Fibroblast of skin of right quadriceps (primary cell): Measurements from ENCODE around the gene ADCY4.
A peak's percentile ranks its signal among the peaks of the same experiment; 100 is the strongest.
"Not testable (repeated sequence)": the region's sequence is repeated elsewhere in the genome, so short reads cannot be mapped to it uniquely, and the experiment has no call there.

ENCODE experiments used
- DNase-seq: peaks from one replicate; pipeline ENCODE4 v3.0.0-alpha.2; 2013

Gene ADCY4

DNA sequence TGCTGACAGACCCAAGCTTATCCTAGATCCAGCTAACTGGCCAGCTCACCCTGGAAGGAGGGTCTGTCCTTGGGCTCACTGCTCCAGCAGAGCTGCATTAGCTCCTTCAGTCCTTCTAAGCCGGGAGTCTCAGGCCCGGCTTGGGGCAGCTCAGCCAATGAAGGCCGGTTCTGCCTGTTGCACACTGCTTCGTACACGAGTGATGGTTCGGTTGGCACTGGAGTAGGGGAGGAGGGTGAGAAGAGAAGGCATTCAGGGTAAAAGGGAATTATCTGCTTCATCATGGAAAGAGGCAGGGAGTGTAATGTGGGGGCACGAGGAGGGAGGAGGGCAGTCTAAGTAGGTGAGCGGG lies 2.9 kb upstream of the ADCY4 start:
- no peak for DNase-seq

DNA sequence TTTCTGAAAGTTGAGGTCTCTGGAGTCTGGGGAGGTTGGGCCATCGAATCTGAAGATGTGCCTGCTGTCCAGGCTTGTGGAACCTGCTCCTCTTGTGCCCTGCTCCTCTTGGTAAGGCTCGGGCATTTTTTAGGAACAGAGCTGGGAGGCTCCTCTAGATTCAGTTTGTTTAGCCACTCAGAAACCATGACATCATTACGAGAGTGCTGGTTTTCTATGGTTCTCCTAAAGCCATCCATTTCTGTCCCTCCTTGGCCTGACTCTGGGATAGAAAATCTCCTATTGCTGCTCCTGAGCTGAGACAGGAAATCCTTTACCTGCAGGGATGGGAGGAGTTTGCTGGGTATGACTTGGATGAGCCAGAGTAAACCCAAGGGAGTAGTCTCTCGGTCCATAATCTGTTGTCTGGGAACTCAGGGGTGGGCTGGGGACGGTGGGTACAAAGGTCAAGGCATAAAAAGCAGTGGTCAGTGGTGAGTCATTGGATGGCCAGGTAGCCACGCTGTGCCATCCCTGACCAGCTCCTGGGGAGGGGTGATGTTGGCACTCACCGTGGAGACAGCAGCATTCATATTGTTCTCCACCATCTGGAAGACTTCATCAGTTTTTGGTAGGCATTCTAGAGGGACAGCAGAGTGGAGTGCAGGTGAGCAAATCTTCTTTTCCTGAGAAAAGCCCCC lies 2.4 kb upstream of the ADCY4 start:
- no peak for DNase-seq

GRCh38 chr14:24335461-24336171 lies 745 bp upstream of the ADCY4 start:
- no peak for DNase-seq

DNA sequence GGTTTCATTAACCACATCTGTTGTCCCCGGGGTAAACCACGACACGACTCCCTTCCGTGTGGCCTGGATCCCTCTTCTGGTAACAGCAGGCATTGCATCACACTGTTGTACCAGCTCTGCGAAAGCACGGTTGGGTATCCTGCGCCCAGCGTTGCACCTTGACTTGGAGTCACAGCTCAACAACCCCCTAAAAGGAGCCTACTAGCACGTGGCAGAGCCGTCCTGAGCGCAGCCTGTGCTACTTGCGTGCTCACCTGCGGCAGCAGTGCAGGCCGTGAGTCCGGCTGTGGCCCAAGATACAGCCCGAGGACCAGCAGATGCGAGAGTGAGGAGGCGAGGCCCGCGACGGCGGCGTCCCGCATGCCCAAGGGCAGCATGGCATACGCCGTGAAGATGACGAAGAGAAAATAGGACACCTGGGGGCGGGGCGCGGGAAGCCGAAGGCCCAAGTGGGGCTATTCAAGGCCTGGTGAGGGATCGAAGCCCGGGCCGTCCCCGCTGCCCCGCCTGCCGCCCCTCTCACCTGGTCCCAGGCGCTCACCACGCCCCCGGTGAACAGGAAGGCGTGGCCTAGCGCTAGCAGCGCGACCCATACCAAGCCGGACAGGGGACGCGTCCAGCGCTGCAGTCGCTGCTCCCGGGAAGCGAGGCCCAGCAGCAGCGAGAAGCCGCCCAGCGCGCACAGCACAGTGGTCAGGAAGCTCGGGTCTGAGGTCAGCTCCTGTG lies 2.4 kb downstream of the ADCY4 start:
- peak; percentile 64 for DNase-seq

DNA sequence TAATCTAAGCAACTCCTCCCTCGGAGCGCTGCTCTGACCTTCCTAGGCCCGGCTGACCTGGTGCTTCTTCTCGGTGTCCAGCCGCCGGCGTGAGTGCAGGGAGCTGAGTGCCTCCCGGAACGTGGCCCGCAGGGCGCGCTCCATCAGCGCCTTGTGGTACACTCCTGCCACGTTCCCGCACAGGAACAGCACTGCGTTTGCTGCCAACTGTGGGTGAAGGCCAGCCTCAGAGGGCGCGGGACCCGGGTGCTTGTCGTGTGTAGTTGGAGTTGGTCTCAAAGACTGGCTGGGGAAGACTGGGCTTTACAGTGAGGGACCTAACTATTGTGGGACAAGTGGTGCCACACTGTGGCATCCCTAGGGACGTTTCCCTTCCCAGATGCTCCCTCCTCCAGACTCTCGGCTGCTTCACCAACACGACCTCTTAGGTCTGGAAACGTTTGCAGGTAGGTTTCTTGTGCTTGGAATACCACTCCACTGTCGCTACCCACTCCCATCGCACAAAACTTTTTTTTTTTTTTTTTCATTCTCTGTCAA lies 3.1 kb downstream of the ADCY4 start:
- DNase-seq = no peak

- DNase-seq = no peak
These were observed 3.7 kb downstream of the ADCY4 start for GRCh38 chr14:24330973-24331674.

DNA sequence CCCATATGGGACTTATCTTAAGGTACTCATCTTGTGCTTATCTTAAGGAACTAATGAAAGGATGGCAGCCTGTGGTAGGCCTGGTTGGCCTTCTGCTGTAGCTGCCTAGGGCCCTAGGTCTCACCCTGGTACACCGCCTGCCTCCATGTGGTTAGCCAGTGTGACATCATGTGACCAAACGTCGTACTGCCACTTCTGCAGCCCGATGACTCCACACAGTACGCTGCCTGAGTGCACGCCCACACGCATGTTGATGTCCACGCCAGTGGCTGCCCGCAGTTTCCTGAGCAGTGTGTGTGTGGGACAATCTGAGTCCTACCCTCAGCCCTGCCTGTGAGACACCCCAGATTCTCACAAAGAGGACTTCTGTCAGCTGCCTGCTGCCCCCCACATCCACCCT lies 5.1 kb downstream of the ADCY4 start:
- no peak for DNase-seq

DNA sequence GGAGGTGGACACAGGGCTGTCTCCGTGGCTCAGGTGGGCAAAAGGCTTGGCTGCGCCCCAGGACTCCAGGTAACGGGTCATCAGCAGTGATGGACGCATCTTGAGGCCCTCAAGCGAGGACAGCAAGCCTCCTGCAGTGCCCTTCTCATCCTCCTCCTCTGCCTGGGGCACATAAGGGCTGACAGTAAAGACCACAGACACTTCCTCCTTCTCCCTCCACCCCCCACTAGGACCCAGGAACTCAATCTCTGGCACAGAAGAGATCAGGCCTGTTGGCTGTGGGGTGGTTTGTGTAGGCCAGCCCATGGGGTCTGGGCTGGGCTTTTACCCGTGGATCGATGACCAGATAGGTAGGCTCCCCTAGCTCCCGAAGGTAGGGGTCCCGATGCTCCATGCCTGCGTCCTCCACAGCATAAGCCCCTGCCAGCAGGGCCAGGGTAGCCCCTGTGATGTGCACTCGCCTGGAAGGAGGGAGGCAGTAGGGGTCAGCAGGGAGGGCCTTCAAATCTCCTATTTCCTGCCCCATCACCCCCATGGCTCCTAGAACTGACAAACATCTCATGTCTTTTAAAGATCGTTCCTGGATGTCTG lies 5.7 kb downstream of the ADCY4 start:
- DNase-seq = no peak

DNA sequence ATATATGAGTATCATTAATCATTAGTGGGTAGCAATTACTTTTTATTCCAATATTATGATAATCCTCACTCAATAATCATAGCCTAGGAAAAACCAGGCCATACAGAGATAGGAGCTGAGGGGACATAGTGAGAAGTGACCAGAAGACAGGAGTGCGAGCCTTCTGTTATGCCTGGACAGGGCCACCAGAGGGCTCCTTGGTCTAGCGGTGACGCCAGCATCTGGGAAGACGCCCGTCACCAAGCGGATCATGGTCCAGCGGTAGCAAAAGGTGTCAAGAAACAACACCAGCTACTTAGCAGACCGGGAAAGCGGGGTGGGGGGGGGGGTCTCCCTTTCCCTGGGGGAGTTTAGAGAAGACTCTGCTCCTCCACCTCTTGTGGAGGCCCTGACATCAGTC lies 7.0 kb downstream of the ADCY4 start:
- DNase-seq = not testable (repeated sequence)

GRCh38 chr14:24327303-24327702 lies 7.6 kb downstream of the ADCY4 start:
- no peak for DNase-seq

DNA sequence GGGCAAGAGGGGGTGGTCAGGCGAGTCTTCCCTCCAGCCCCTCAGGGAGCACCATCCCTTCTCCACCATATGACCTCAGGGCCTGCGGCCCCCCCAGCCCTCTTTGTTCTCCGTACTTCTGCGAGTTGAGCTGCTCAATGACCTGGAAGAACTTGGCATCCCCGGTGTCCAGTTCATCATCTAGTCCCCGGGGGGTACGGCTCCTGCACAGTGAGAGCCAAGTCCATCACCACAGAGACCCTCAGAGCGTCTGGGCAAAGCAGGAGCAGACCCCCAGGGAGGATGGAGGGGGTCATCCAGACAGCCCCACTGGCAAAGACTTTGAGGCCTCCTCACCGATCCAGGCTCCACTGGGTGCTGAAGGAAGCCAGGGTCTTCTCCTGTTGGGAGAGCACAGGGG lies 8.9 kb downstream of the ADCY4 start:
- no peak for DNase-seq

GRCh38 chr14:24325041-24325530 lies 9.8 kb downstream of the ADCY4 start:
- DNase-seq = no peak

- no peak for DNase-seq
These were observed 10.8 kb downstream of the ADCY4 start for GRCh38 chr14:24324024-24324423.

DNA sequence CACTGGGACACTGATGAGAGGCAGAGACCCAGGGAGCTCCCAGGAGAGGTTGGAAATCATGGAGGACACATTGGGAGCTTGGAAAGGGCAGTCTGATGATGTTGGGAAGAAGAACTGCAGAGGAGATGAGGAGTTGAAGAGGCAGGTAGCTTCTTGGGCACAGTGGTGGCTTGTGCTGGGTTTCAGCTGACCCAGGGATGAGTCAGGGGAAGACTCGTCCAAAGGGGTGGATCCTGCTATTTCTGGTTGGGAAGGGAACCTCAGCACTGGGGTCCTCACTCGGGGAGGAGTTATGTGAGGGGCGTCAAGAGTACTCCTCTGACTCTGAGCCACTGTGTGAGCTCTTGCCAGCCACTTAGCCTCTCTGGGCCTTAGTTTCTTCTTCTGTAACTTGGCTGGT lies 11.5 kb downstream of the ADCY4 start:
- DNase-seq = no peak

- DNase-seq = no peak
These were observed 12.2 kb downstream of the ADCY4 start for GRCh38 chr14:24322672-24323071.

- no peak for DNase-seq
These were observed 13.5 kb downstream of the ADCY4 start for GRCh38 chr14:24321212-24321975.

GRCh38 chr14:24317141-24317928 lies 17.5 kb downstream of the ADCY4 start:
- DNase-seq = peak; percentile 30

DNA sequence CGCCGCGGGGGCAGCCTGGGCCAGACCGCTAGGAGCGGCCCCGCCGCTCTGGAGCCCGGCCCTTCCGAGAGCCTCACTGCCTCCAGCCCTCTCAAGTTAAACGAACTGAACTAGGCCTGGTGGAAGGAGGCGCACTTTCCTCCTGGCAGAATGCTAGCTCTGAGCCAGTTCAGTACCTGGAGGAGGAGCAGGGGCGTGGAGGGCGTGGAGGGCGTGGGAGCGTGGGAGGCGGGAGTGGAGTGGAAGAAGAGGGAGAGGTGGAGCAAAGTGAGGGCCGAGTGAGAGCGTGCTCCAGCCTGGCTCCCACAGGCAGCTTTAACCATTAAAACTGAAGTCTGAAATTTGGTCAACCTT lies 18.3 kb downstream of the ADCY4 start:
- DNase-seq = no peak

- DNase-seq = no peak
These were observed 18.9 kb downstream of the ADCY4 start for GRCh38 chr14:24315807-24316596.

DNA sequence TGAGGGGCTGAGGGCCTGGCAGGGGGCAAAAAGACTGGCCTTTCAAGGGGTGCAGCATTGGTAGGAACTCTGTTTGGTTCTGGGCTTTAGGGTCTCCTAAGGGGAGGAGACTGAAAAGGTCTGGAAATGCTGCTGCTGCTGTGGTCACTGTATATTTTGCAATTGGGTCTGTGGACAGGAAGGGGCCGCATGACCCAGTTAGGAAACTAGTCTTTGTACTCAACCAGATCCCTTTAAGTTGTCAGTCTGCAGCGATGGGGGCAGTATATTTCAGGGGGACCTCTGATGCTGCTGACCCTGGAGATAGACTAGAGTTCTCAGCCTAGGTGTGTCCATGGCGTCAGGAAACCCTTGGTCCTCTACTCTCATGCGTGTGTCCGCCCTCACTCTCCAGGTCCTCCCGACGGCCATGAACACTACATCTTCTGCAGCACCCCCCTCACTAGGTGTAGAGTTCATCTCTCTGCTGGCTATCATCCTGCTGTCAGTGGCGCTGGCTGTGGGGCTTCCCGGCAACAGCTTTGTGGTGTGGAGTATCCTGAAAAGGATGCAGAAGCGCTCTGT lies 19.5 kb downstream of the ADCY4 start:
- DNase-seq = no peak
